GM12891 (cell line): ENCODE data around the gene SREK1IP1.

Experiments used
- PAX5 ChIP-seq: IDR thresholded peaks from 2 replicates; pipeline ENCODE4 v1.6.1; 2011; ENCODE audit warnings: low read length, moderate library complexity, mild to moderate bottlenecking; ENCODE audit not compliant: insufficient read depth, severe bottlenecking
- POLR2A ChIP-seq: IDR thresholded peaks from 2 replicates; pipeline ENCODE4 v1.6.1; 2011; ENCODE audit warnings: low read depth, low read length, control low read depth
- POLR2AphosphoS5 ChIP-seq: IDR thresholded peaks from 2 replicates; pipeline ENCODE4 v1.6.1; 2011; ENCODE audit warnings: low read depth, low read length, control low read depth
- SPI1 ChIP-seq: IDR thresholded peaks from 2 replicates; pipeline ENCODE4 v1.6.1; 2011; ENCODE audit warnings: low read depth, low read length, control low read depth
- TAF1 ChIP-seq: IDR thresholded peaks from 2 replicates; pipeline ENCODE4 v1.6.1; 2011; ENCODE audit warnings: low read depth, low read length, control low read depth

DNA sequence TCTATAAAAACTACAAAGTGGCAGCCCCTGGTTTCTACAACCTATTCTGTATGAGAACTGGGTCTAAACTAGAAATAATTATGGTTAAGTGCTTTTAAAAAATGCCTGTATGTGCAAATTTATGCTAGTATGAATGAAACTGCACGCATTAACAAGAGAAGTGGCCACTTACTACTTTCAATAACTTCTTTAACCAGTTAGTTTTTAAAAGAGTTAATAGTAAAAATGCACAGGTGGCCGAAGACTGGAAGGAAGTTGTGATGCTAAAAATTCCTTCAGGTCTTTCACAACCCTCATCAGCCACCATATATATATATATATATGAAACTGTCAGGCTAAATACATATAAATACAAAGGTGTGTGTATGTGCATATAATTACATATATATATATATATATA, 41.3 kb downstream of the SREK1IP1 start:
- TF ChIP-seq POLR2A (no peak), POLR2AphosphoS5 (no peak), TAF1 (no peak), SPI1 (no peak), PAX5 (no peak)
